Karpas-422 (cell line): ENCODE measurements around the gene ABCG1. TPM values are rescaled to one million over a fixed set of nuclear protein-coding genes. Genes with fewer than 3 reads are reported as not detected.
A peak's percentile ranks its signal among the peaks of the same experiment; 100 is the strongest.

Experiments
- DNase-seq: peaks from one replicate; pipeline ENCODE4 v3.0.0-alpha.2; 2015
- H2AFZ ChIP-seq: fragments of 200-600 bp; sonication (generic); 2 replicates; pipeline ENCODE4 v1.6.1; 2014; ENCODE audit warnings: antibody characterized with exemption, low read length, mixed read lengths
- H3K27ac ChIP-seq: fragments of 200-600 bp; sonication (generic); 2 replicates; pipeline ENCODE4 v1.5.1; 2014; ENCODE audit warnings: mild to moderate bottlenecking, low read length, moderate library complexity
- H3K27me3 ChIP-seq: fragments of 200-600 bp; sonication (generic); 2 replicates; pipeline ENCODE4 v1.6.1; 2014; ENCODE audit warnings: low read length, mixed read lengths
- H3K36me3 ChIP-seq: fragments of 200-600 bp; sonication (generic); 2 replicates; pipeline ENCODE4 v1.6.1; 2014; ENCODE audit warnings: low read length, mixed read lengths; ENCODE audit not compliant: insufficient read depth
- H3K4me1 ChIP-seq: fragments of 200-600 bp; sonication (generic); 2 replicates; pipeline ENCODE4 v1.6.1; 2014; ENCODE audit warnings: mild to moderate bottlenecking, low read length, mixed read lengths
- H3K4me2 ChIP-seq: fragments of 200-600 bp; sonication (generic); 2 replicates; pipeline ENCODE4 v1.6.1; 2014; ENCODE audit warnings: low read length, low read depth, mild to moderate bottlenecking; ENCODE audit not compliant: poor library complexity, severe bottlenecking
- H3K4me3 ChIP-seq: fragments of 200-600 bp; sonication (generic); 2 replicates; pipeline ENCODE4 v1.5.1; 2014; ENCODE audit warnings: mild to moderate bottlenecking, antibody characterized with exemption, low read length, mixed read lengths
- H3K79me2 ChIP-seq: fragments of 200-600 bp; sonication (generic); 2 replicates; pipeline ENCODE4 v1.6.1; 2014; ENCODE audit warnings: mild to moderate bottlenecking, low read length, mixed read lengths
- H3K9ac ChIP-seq: fragments of 200-600 bp; sonication (generic); 2 replicates; pipeline ENCODE4 v1.6.0; 2014; ENCODE audit warnings: low read length
- H3K9me2 ChIP-seq: fragments of 200-600 bp; sonication (generic), shearing (Covaris generic); replicated peaks from 2 replicates; pipeline ENCODE4 v1.6.0; 2014; ENCODE audit warnings: mild to moderate bottlenecking, low read length, moderate library complexity; ENCODE audit not compliant: insufficient read depth
- H3K9me3 ChIP-seq: fragments of 300-700, 200-600 bp; sonication (generic); 2 replicates; pipeline ENCODE4 v1.6.1; 2014; ENCODE audit warnings: low read length, mixed read lengths
- H4K20me1 ChIP-seq: fragments of 200-600 bp; sonication (generic); 2 replicates; pipeline ENCODE4 v1.6.1; 2014; ENCODE audit warnings: mild to moderate bottlenecking, antibody characterized with exemption, low read length, low read depth; ENCODE audit not compliant: insufficient read depth
- total RNA-seq: library from RNA; depleted of rRNA; stranded (reverse); fragments of >200 nt; shearing (Covaris generic); gene quantifications from 2 replicates; pipeline ENCODE4 v1.2.3, GENCODE V29; 2014; ENCODE audit warnings: low replicate concordance

ABCG1 gene
- total RNA-seq, 1 experiment from 2014 or later: not detected

DNA sequence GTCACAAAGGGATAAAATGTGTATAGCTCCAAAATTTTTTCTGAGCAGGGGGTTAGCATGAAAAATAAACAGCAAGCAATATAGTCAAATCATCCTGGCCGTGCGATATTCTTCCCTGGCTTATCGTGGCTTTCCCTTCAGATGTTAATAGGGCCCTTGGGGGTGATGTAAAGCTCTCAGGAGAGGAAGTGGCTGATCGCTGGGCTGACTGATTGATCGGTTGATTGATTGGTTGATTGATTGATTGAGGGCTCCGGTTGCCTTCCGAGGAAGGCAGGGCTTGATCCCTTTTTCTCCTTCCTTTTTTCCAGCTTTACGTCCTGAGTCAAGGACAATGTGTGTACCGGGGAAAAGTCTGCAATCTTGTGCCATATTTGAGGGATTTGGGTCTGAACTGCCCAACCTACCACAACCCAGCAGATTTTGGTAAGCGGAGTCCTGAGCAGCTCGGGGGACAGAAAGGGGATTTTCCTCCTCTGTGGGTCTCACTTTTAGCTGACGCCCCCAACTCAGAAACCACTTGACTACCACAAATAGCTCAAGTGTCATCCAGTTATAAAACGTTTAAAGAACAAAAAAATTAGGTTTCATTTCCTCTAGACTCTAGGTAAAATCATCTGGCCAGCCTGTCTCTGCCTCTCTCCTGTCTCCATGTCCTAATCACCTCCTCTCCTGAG, 66.8 kb downstream of the ABCG1 start:
- H3K9ac ChIP-seq: no peak overlapping the region
- peak; percentile 47 for DNase-seq

DNA sequence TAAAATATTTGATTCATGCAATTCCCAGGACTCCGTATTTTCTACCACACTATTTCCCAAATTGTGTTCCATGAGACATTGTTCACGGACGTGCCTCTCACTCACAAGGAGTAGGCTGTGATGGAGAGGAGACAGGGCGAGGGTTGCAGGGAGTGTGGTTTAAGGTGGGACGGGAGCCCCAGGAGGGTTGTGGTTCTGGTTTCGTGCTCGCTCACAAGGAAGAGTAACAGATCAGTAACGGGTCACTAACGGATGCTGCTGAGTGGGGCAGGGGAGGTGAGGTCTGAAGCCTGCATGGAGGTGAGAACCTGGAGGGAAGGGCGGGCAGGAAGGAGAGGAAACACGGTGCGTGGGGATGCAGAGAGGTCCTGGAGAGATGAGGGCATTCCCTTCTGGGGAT, 67.5 kb downstream of the ABCG1 start:
- Histone ChIP-seq H2AFZ (no peak overlapping the region), H3K9ac (no peak overlapping the region), H3K27me3 (peaks cover 4% of the 10 kb centered on the region; the same call in 1 of the 2 replicates), H3K79me2 (no peaks in the 10 kb centered on the region), H3K9me3 (peaks cover 4% of the 10 kb centered on the region; the same call in 1 of the 2 replicates), H3K4me2 (peak overlapping the region; percentile 47), H3K4me1 (peaks cover 29% of the 10 kb centered on the region), H3K4me3 (0 out of 2 replicates have a peak overlapping the region, but pooled peaks have one; percentile 3), H3K27ac (no peak overlapping the region), H3K9me2 (no peaks in the 10 kb centered on the region), H4K20me1 (0 out of 2 replicates have a peak, but pooled peaks cover 5% of the 10 kb centered on the region), H3K36me3 (no peaks in the 10 kb centered on the region)
- DNase-seq: no peak

More for the DNA sequence above, 66.8 kb downstream of the ABCG1 start:
- H4K20me1 ChIP-seq: 0 out of 2 replicates have a peak, but pooled peaks cover 5% of the 10 kb centered on the region
- H3K36me3 ChIP-seq: no peaks in the 10 kb centered on the region
- no peaks in the 10 kb centered on the region for H3K79me2 ChIP-seq
- peak overlapping the region; percentile 47 for H3K4me2 ChIP-seq
- H3K9me3 ChIP-seq: peaks cover 4% of the 10 kb centered on the region; the same call in 1 of the 2 replicates
- peaks cover 29% of the 10 kb centered on the region for H3K4me1 ChIP-seq
- 0 out of 2 replicates have a peak overlapping the region, but pooled peaks have one; percentile 3 for H3K4me3 ChIP-seq
- H3K27ac ChIP-seq: no peak overlapping the region
- no peak overlapping the region for H2AFZ ChIP-seq
- H3K27me3 ChIP-seq: peaks cover 4% of the 10 kb centered on the region; the same call in 1 of the 2 replicates
- no peaks in the 10 kb centered on the region for H3K9me2 ChIP-seq

DNA sequence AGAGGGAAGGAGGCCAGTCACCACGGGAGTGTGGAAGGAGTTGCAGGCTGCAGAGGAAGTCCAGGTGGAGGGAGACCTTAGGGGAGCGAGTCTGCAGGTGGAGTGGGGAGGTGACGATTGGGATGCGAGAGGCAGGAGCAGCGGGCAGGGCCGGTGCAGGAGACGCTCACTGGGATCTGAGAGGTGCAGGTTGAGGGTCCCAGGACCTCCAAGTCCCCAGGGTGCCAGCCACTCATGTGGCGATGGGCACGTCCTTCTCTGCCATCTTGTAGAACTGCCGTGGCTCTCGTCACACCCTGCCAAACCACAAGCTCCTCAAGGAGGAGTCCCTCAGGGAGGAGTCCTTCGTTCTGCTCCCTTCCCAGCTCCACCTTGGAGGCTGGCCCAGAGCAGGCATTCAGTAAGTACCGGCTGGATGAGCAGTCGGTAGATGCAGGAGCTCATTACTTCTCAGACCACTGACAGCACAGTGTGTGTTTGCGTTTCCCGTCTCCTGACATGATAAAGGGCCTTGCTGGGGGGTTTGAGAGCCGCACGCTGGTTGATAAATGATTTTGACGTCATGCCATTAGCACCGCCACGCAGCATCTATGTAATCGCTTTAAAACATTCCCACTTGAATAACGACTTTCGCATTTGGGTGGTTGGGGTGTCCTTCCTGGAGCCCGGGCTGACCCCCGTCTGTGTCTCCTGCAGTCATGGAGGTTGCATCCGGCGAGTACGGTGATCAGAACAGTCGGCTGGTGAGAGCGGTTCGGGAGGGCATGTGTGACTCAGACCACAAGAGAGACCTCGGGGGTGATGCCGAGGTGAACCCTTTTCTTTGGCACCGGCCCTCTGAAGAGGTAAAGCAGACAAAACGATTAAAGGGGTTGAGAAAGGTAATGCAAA, 68.5 kb downstream of the ABCG1 start:
- no peaks in the 10 kb centered on the region for H3K79me2 ChIP-seq
- H4K20me1 ChIP-seq: 0 out of 2 replicates have a peak, but pooled peaks cover 5% of the 10 kb centered on the region
- peaks cover 29% of the 10 kb centered on the region for H3K4me1 ChIP-seq
- H3K4me3 ChIP-seq: no peak overlapping the region
- no peak overlapping the region for H3K9ac ChIP-seq
- H3K9me3 ChIP-seq: peaks cover 4% of the 10 kb centered on the region; the same call in 1 of the 2 replicates
- H3K27me3 ChIP-seq: peaks cover 4% of the 10 kb centered on the region; the same call in 1 of the 2 replicates
- no peak for DNase-seq
- H3K4me2 ChIP-seq: peak overlapping the region; percentile 13
- H3K36me3 ChIP-seq: no peaks in the 10 kb centered on the region
- no peak overlapping the region for H2AFZ ChIP-seq
- H3K9me2 ChIP-seq: no peaks in the 10 kb centered on the region
- no peak overlapping the region for H3K27ac ChIP-seq

DNA sequence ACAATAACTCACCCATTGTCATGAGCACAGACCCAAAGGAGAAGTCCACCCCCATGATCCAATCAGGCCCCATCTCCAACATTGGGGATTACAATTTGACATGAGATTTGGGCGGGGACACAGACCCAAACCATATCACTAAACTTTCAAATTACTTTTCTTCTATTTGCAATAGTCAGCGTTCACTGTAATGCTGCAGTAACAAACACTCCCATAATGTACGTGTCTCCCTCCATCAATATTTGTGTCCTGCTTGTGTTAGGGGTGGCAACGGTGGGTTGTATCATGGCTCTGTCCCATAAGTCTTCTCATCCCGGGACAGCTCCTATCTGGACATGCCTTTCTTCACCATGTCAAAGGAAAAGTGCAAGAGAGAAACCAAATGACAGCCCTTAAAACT, 70.0 kb downstream of the ABCG1 start:
- no peaks in the 10 kb centered on the region for H3K36me3 ChIP-seq

DNA sequence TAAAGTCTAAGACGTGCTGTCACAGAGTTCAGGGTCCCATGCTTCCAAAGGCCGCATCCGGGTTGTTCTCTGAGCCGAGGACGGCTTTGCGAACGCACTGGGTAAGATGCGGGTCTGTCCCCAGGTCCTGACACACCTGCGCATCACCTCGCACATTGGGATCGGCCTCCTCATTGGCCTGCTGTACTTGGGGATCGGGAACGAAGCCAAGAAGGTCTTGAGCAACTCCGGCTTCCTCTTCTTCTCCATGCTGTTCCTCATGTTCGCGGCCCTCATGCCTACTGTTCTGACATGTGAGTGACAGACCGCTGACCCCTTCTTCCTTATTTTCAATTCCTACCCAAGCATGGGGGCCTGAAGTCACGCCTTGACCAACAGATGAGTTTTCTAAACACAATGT, 71.0 kb downstream of the ABCG1 start:
- H3K9ac ChIP-seq: no peak overlapping the region
- H3K27ac ChIP-seq: no peak overlapping the region
- 0 out of 2 replicates have a peak, but pooled peaks cover 5% of the 10 kb centered on the region for H4K20me1 ChIP-seq
- peaks cover 4% of the 10 kb centered on the region; the same call in 1 of the 2 replicates for H3K27me3 ChIP-seq
- H3K9me2 ChIP-seq: no peaks in the 10 kb centered on the region
- no peak overlapping the region for H3K4me3 ChIP-seq
- H3K36me3 ChIP-seq: no peaks in the 10 kb centered on the region
- no peak for DNase-seq
- peaks cover 29% of the 10 kb centered on the region for H3K4me1 ChIP-seq
- no peak overlapping the region for H2AFZ ChIP-seq
- H3K9me3 ChIP-seq: peaks cover 4% of the 10 kb centered on the region; the same call in 1 of the 2 replicates
- no peaks in the 10 kb centered on the region for H3K79me2 ChIP-seq
- no peak overlapping the region for H3K4me2 ChIP-seq

More for the DNA sequence above, 70.0 kb downstream of the ABCG1 start:
- H3K4me1 ChIP-seq: peaks cover 29% of the 10 kb centered on the region
- 0 out of 2 replicates have a peak, but pooled peaks cover 5% of the 10 kb centered on the region for H4K20me1 ChIP-seq
- no peak for DNase-seq
- no peaks in the 10 kb centered on the region for H3K79me2 ChIP-seq
- H3K27me3 ChIP-seq: peaks cover 4% of the 10 kb centered on the region; the same call in 1 of the 2 replicates
- no peak overlapping the region for H3K4me2 ChIP-seq
- H2AFZ ChIP-seq: no peak overlapping the region
- no peak overlapping the region for H3K4me3 ChIP-seq
- H3K9me3 ChIP-seq: peaks cover 4% of the 10 kb centered on the region; the same call in 1 of the 2 replicates
- no peak overlapping the region for H3K9ac ChIP-seq
- H3K27ac ChIP-seq: no peak overlapping the region
- H3K9me2 ChIP-seq: no peaks in the 10 kb centered on the region

DNA sequence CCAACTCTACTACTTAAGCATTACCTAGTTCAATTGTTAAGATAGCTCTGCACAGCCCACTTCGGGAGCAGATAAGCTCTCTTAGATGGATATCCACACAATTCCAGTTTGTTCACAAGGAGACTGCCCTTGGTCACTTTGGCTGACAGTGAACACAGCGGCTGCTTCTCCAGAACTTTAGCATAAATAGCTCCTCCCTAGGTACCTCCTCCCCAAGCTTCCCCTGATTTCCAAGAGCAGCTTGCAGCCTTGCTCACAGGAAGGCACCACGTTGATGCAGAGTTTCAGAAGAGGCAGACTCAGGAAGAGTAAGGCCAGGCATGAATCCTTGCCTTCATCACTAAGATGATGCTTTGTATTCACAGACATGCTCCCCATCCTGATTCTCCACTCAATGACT, 71.6 kb downstream of the ABCG1 start:
- H3K4me1 ChIP-seq: peaks cover 29% of the 10 kb centered on the region
- no peak overlapping the region for H3K4me3 ChIP-seq
- H3K27me3 ChIP-seq: peaks cover 4% of the 10 kb centered on the region; the same call in 1 of the 2 replicates
- H2AFZ ChIP-seq: no peak overlapping the region
- DNase-seq: no peak
- H3K4me2 ChIP-seq: no peak overlapping the region
- no peak overlapping the region for H3K27ac ChIP-seq
- no peaks in the 10 kb centered on the region for H3K36me3 ChIP-seq
- H3K9me3 ChIP-seq: peaks cover 4% of the 10 kb centered on the region; the same call in 1 of the 2 replicates
- H3K79me2 ChIP-seq: no peaks in the 10 kb centered on the region
- no peak overlapping the region for H3K9ac ChIP-seq
- H4K20me1 ChIP-seq: 0 out of 2 replicates have a peak, but pooled peaks cover 5% of the 10 kb centered on the region
- H3K9me2 ChIP-seq: no peaks in the 10 kb centered on the region

DNA sequence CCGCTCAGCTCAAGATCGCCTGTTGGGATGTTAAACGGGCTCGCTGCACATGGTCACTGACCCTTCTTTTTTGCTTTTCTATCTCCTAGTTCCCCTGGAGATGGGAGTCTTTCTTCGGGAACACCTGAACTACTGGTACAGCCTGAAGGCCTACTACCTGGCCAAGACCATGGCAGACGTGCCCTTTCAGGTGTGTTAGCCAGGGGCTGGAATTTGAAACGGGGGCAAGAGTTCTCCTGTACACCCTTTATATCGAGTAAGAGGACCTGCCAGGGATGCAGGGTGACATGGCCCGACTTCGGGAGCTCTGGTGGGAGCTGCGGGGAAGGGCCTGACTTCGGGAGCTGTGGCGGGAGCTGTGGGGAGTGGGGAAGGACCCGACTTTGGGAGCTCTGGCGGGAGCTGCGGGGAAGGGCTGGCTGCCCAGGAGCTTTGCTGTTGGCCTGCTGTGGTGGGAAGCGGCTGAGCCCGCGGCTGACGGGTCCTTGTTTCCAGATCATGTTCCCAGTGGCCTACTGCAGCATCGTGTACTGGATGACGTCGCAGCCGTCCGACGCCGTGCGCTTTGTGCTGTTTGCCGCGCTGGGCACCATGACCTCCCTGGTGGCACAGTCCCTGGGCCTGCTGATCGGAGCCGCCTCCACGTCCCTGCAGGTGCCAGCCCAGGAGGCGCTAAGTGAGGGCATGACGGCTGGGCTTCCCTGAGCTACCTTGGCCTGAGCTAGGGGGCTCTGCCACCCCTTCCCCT, 72.2 kb downstream of the ABCG1 start:
- Histone ChIP-seq H3K9me3 (peaks cover 4% of the 10 kb centered on the region; the same call in 1 of the 2 replicates), H3K9me2 (no peaks in the 10 kb centered on the region), H3K27me3 (peaks cover 4% of the 10 kb centered on the region; the same call in 1 of the 2 replicates), H2AFZ (no peak overlapping the region), H3K27ac (no peak overlapping the region), H3K9ac (no peak overlapping the region), H3K4me2 (no peak overlapping the region), H3K4me3 (no peak overlapping the region), H4K20me1 (0 out of 2 replicates have a peak, but pooled peaks cover 1% of the 10 kb centered on the region), H3K4me1 (peaks cover 22% of the 10 kb centered on the region), H3K36me3 (no peaks in the 10 kb centered on the region), H3K79me2 (no peaks in the 10 kb centered on the region)
- no peak for DNase-seq
